Gastrocnemius medialis (tissue), 4 donors: ENCODE results near the gene SPATA31C2. TPM values are rescaled to one million over a fixed set of nuclear protein-coding genes. Genes with fewer than 3 reads are reported as not detected.

Experiments
- ATAC-seq, 2 donors: fragments of 150-250 bp; one replicate each; pipeline ENCODE4 v1.9.1; 2016
- DNase-seq, 2 donors: peaks; one replicate each; pipeline ENCODE4 v3.0.0-alpha.2; 2019
- H3K27ac ChIP-seq, 4 donors: fragments of 200-600 bp; sonication (generic); 1 replicate in 1 of 4; 2 replicates in 3 of 4; pipeline ENCODE4 v1.5.1; 2016 to 2018; ENCODE audit warnings: mild to moderate bottlenecking in 2 of 4, moderate library complexity in 1 of 4
- H3K27me3 ChIP-seq, 3 donors: fragments of 200-600 bp; sonication (generic) in 2 of 3; 1 replicate in 1 of 3; 2 replicates in 2 of 3; pipeline versions ENCODE4 v1.5.1 to v1.6.0; 2016 to 2019; ENCODE audit warnings: mild to moderate bottlenecking in 1 of 3, moderate library complexity in 1 of 3
- H3K36me3 ChIP-seq, 2 donors: fragments of 200-600 bp; sonication (generic) in 1 of 2; one replicate each; pipeline ENCODE4 v1.5.1; 2017 to 2018
- H3K4me1 ChIP-seq, 2 donors: fragments of 200-600 bp; sonication (generic) in 1 of 2; one replicate each; pipeline ENCODE4 v1.5.1; 2016 to 2017; ENCODE audit warnings: mild to moderate bottlenecking in 2 of 2
- H3K4me3 ChIP-seq, 4 donors: fragments of 200-600 bp; sonication (generic) in 3 of 4; 1 replicate in 1 of 4; 2 replicates in 3 of 4; pipeline ENCODE4 v1.5.1; 2016 to 2019; ENCODE audit warnings: mild to moderate bottlenecking in 2 of 4
- H3K9me3 ChIP-seq, 3 donors: fragments of 200-600 bp; sonication (generic) in 2 of 3; 1 replicate in 1 of 3; 2 replicates in 2 of 3; pipeline ENCODE4 v1.5.1; 2016 to 2019
- POLR2A ChIP-seq, 2 donors: fragments of 450-650 bp; IDR thresholded peaks; one replicate each; pipeline ENCODE4 v1.6.1; 2017; ENCODE audit warnings: antibody characterized with exemption in 2 of 2, mild to moderate bottlenecking in 2 of 2, moderate library complexity in 2 of 2
- in situ Hi-C, 4 donors: fragments of 200-750 bp; cut with MboI; loops; one replicate each; pipeline versions ENCODE4 v1.15.0 to v1.8.0; 2017; ENCODE audit warnings: low sequenced_read_pairs in 4 of 4
- intact Hi-C: fragments of 100-400 bp; cut with DNase I; formaldehyde crosslinking; loops from one replicate; pipeline ENCODE4 v1.15.1; 2023; ENCODE audit warnings: low total_unique reads
- total RNA-seq, 4 donors: library from RNA; depleted of rRNA; stranded (reverse); fragments of >200 nt; gene quantifications; one replicate each; pipeline versions ENCODE4 v1.1.0 to v1.2.3, GENCODE V29; 2016
- TF ChIP-seq, protein P1 (sequence below), 5 experiments: fragments of 450-650 bp in 3 of 5; fragments of 200-600 bp in 2 of 5; sonication (generic) in 2 of 5; IDR thresholded peaks in 4 of 5; conservative IDR thresholded peaks in 1 of 5; 1 replicate in 4 of 5; 2 replicates in 1 of 5; pipeline ENCODE4 v1.5.1; 2016 to 2019; ENCODE audit warnings: antibody characterized with exemption in 5 of 5, mild to moderate bottlenecking in 3 of 5, moderate library complexity in 3 of 5

SPATA31C2 gene
- total RNA-seq, 4 donors from 2014 or later = not detected

DNA sequence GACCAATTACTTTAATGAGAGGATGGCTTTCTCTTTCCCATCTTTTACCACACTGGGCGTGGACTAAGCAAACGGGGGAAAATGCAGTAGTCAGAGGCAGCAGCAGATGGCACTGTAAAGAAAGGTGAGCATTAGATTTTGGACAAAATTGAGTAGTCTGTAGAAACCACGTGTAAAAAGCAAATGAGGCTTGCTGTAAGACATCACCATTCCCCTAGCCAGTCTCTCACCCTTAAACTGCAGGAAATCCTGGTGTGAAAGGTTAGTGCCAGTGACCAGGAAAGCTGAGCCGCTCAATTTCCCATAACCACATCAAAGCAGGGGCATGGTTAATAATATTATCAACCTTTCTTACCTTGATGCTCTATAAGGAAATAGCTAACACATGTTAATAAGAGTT lies 31.8 kb downstream of the SPATA31C2 start:
- no peak for ATAC-seq

DNA sequence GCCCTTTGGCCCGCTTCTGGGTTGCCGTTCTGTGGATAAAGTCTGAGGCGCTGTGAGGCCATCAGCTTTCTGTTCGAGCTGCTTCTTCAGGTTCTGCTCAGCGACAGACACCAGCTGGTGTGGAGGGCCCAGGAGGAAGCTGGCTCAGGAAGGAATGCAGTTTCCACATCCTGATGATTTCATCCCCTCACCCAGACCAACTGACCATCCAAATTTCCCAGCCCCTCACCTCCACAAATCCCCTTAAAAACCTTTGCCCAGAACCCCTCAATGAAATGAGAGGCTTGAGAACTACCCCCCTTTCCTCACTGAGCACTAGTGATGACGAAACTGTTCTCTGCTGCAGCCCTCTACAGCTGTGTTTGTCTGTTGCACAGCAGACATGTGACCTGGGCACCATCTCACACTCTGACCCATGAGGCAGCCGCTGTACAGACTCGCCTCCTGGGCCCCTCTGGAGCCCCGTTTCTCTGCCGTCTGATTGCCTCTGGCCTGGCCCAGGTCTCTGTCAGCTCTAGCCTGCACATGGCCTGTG lies 45.4 kb downstream of the SPATA31C2 start:
- in situ Hi-C loops = no loop called here
- no peaks in the 10 kb centered on the region for H3K4me1 ChIP-seq
- H3K27ac ChIP-seq = no peak overlapping the region
- DNase-seq = no peak
- no peaks in the 10 kb centered on the region for H3K9me3 ChIP-seq
- no peak for TF ChIP-seq POLR2A (IDR thresholded peaks at IDR 0.05)
- H3K27me3 ChIP-seq = no peaks in the 10 kb centered on the region
- intact Hi-C loops = no loop called here
- peak in 1 of 2 donors; percentile 53 for ATAC-seq
- H3K36me3 ChIP-seq = no peaks in the 10 kb centered on the region
- H3K4me3 ChIP-seq = no peak overlapping the region

More for the DNA sequence above, 31.8 kb downstream of the SPATA31C2 start:
- in situ Hi-C loops (no loop called here), intact Hi-C loops (no loop called here)
- no peak overlapping the region for H3K4me3 ChIP-seq
- no peaks in the 10 kb centered on the region for H3K36me3 ChIP-seq
- H3K27ac ChIP-seq = no peak overlapping the region
- H3K4me1 ChIP-seq = no peaks in the 10 kb centered on the region
- no peaks in the 10 kb centered on the region for H3K27me3 ChIP-seq
- no peaks in the 10 kb centered on the region for H3K9me3 ChIP-seq
- TF ChIP-seq POLR2A (IDR thresholded peaks at IDR 0.05) = no peak
- TF ChIP-seq, protein P1, sequence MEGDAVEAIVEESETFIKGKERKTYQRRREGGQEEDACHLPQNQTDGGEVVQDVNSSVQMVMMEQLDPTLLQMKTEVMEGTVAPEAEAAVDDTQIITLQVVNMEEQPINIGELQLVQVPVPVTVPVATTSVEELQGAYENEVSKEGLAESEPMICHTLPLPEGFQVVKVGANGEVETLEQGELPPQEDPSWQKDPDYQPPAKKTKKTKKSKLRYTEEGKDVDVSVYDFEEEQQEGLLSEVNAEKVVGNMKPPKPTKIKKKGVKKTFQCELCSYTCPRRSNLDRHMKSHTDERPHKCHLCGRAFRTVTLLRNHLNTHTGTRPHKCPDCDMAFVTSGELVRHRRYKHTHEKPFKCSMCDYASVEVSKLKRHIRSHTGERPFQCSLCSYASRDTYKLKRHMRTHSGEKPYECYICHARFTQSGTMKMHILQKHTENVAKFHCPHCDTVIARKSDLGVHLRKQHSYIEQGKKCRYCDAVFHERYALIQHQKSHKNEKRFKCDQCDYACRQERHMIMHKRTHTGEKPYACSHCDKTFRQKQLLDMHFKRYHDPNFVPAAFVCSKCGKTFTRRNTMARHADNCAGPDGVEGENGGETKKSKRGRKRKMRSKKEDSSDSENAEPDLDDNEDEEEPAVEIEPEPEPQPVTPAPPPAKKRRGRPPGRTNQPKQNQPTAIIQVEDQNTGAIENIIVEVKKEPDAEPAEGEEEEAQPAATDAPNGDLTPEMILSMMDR (IDR thresholded peaks at IDR 0.05 in 4 of 5, conservative IDR thresholded peaks at IDR 0.05 in 1 of 5) = no peak
- DNase-seq = no peak

DNA sequence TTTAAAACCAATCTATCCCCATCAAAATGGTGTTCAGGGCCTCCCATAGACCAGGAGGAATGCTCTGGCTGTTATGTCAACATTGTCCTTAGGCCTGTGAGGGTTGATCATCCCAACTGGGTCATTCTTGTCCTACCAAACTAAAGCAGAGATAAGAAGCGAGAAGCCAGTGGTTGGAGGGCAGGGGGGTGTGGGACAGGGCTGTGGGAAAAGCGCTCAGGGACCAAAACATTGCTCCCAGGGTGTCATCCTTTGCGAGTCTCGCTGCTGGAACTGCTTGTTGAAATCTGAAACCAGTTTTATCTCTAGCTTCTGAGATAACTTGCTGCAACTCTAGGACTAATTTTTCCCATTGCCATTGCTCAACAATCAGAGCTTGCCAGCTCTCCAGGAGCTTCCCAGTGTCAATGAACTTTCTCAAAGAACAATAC lies 48.1 kb downstream of the SPATA31C2 start:
- ATAC-seq = no peak
- intact Hi-C loops (no loop called here), in situ Hi-C loops (no loop called here)
- Histone ChIP-seq H3K27me3 (no peaks in the 10 kb centered on the region), H3K9me3 (no peaks in the 10 kb centered on the region), H3K36me3 (no peaks in the 10 kb centered on the region), H3K27ac (no peak overlapping the region), H3K4me1 (no peaks in the 10 kb centered on the region), H3K4me3 (no peak overlapping the region)
- no peak for DNase-seq
- TF ChIP-seq, protein P1 (IDR thresholded peaks at IDR 0.05 in 4 of 5, conservative IDR thresholded peaks at IDR 0.05 in 1 of 5) = no peak
- no peak for TF ChIP-seq POLR2A (IDR thresholded peaks at IDR 0.05)

DNA sequence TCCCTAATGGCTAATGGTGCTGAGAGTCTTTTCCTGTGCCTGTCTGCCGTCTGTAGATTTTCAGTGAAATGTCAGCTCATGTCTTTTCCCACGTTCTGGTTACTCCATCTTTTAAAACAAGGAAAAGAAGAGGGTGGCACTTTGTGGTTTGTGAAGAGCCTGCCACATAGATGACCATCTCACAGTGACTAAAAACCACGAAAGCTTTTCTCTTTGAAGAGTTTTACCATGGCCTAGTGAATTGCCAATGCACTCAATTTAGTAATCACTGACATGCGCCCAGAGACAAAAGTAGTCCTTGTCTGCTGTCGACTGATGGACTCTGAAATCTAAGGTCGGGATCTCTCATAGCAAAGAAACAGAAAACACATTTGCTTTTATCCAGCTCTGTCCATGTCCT lies 50.4 kb downstream of the SPATA31C2 start:
- DNase-seq (no peak), ATAC-seq (no peak)
- intact Hi-C loops (no loop called here), in situ Hi-C loops (no loop called here)
- TF ChIP-seq POLR2A (IDR thresholded peaks at IDR 0.05) = no peak
- TF ChIP-seq, protein P1 (IDR thresholded peaks at IDR 0.05 in 4 of 5, conservative IDR thresholded peaks at IDR 0.05 in 1 of 5) = no peak
- Histone ChIP-seq H3K27ac (no peak overlapping the region), H3K36me3 (no peaks in the 10 kb centered on the region), H3K4me3 (no peak overlapping the region), H3K9me3 (no peaks in the 10 kb centered on the region), H3K27me3 (no peaks in the 10 kb centered on the region), H3K4me1 (no peaks in the 10 kb centered on the region)

DNA sequence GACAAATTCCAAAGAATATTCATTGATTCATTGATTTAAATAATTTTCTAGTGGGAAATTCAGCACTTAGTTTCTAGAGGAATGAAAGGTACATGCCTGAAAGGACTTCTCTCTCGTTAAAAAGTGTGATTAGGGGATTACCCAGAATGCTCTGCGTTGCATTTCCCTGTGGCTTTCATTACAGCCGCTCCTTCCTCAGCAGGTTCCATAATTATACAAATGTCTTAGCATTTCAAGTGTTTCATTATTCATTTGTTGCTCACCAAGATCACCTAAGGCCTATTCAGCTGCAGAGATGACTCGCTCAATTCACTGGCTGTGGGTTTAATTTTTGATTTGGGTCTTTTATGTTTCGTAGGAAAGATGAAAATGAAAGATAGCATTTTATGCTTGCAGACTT lies 52.8 kb downstream of the SPATA31C2 start:
- ATAC-seq (no peak), DNase-seq (no peak)
- no peaks in the 10 kb centered on the region for H3K4me1 ChIP-seq
- H3K27me3 ChIP-seq = no peaks in the 10 kb centered on the region
- no peaks in the 10 kb centered on the region for H3K9me3 ChIP-seq
- H3K27ac ChIP-seq = no peak overlapping the region
- no peaks in the 10 kb centered on the region for H3K36me3 ChIP-seq
- H3K4me3 ChIP-seq = no peak overlapping the region
- in situ Hi-C loops (no loop called here), intact Hi-C loops (no loop called here)
- TF ChIP-seq POLR2A (IDR thresholded peaks at IDR 0.05) = no peak
- TF ChIP-seq, protein P1 (IDR thresholded peaks at IDR 0.05 in 4 of 5, conservative IDR thresholded peaks at IDR 0.05 in 1 of 5) = no peak
